HT-29 (cell line): ENCODE results near the gene TEX2. TPM values are rescaled to one million over a fixed set of nuclear protein-coding genes. Genes with fewer than 3 reads are reported as not detected.
"Not testable (repeated sequence)": the region's sequence is repeated elsewhere in the genome, so short reads cannot be mapped to it uniquely, and the experiment has no call there.

Source experiments
- DNase-seq: peaks from one replicate; pipeline ENCODE4 v3.0.0-alpha.2; 2015; ENCODE audit warnings: low spot score
- total RNA-seq: library from RNA; depleted of rRNA; stranded (reverse); fragments of >200 nt; shearing (Covaris generic); gene quantifications from 2 replicates; pipeline ENCODE4 v1.2.3, GENCODE V29; 2014

The TEX2 gene
- total RNA-seq, 1 experiment from 2014 or later: 9.8 TPM

DNA sequence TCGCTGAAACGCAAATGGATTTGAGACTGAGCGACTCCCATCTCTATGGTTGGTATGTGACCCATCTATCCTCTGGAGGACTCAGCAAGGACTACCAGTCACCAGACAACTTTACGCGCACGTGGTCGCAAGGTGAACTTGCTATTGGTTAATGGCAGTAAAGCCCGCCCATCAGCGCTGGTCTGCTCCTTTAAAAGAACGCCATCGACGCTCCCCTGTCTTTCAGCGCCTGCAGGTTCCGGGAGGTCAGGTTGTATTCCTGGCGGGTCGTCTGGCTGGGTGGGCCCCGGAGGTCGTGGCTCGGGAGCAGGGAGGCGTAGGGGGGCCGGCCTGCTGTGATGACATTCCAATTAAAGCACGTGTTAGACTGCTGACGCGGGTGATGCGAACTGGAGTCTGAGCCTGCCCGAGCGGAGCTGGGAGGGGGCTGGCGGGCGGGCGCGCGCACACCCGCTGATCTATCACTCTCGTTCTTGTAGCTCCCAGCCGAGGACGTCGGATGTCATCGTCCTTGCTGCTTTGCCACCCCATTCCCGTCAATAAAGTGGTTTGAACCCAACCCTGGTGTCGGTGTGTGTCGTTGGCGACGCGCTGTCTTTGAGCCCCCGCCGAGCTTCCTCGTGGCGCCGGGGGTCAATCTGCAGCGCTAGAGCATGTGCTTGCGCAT lies 117.2 kb downstream of the TEX2 start:
- DNase-seq: peak; percentile 99

GRCh38 chr17:64145375-64145750 lies 117.7 kb downstream of the TEX2 start:
- DNase-seq: no peak

GRCh38 chr17:64139542-64139941 lies 123.5 kb downstream of the TEX2 start:
- DNase-seq: no peak

DNA sequence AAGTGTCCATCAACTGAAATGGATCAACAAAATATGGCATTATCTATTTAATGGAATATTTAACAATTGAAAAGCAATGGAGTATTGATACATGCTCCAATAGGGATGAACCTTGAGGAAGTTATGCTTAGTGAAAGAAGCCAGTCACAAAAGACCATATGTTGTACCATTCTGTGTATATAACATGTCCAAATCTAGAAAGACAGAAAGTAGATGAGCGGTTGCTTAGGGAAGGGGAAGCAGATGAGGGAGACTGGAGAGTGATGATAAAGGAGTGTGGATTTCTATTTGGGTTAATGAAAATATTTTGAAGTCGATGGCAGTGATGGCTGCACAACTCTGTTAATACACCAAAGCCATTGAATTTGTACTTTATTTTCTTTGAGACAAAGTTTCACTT lies 124.6 kb downstream of the TEX2 start:
- DNase-seq: no peak

GRCh38 chr17:64135000-64135399 lies 128.1 kb downstream of the TEX2 start:
- no peak for DNase-seq

DNA sequence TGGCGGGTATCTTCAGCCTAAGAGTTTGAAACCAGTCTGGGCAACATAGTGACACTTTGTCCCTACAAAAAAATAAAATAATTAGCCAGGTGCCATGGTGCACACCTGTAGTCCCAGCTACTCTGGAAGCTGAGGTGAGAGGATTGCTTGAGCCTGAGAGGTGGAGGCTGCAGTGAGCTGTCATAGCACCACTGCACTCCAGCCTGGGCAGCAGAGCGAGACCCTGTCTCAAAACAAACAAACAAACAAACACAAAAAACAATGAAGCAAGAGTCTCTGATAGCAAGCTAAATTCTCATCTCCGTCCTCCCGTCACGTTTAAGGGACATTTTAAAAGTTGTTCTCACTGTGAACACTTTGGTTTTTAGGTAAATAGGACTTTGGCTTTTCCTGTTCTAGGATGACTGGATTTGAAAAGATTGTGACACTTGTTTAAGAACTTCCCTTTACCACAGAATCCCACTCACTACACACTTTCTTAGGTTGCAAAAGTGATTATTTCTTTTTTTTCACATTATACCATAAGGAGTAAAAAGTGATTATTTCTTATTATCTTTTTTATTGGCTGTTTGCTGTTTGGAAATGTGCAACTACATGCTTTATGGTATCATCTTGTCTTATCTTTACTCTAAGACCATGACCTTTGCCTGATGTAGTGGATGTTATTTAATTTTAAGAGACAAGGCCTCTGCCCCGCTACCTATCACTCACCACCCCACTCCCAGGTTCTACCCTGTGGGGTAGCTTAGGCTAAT lies 128.7 kb downstream of the TEX2 start:
- DNase-seq: no peak

GRCh38 chr17:64133546-64134215 lies 129.4 kb downstream of the TEX2 start:
- peak; percentile 86 for DNase-seq

DNA sequence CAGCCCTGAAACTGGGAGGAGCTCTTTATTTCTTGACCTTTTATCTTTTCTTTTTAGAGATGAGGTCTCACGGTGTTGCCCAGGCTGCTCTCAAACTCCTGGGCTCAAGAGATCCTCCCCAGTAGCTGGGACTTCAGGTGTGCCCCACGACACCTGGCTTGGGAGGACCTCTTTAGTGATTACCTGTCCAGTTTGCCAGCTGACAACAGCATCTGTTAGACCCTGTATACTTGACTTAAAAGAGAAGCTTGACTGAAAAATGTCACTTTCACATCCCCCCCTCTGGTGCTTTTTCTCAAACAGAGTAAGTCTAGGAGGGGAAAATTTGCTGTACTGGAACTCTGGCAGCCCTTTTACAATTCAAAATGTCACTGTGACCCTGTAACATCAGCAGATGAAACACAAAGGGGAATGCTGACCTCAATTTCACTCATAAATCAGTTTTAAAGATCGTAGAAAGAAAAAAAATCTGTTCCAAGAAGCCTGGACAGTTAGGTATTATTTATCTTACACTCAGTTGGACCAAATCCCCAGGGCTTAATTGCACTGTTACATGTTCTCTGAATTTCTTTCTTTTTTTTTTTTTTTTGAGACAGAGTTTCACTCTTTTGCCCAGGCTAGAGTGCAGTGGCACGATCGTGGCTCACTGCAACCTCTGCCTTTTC lies 131.3 kb downstream of the TEX2 start:
- no peak for DNase-seq

GRCh38 chr17:64130559-64131001 lies 132.5 kb downstream of the TEX2 start:
- DNase-seq: no peak

GRCh38 chr17:64129765-64130558 lies 133.1 kb downstream of the TEX2 start, which contains the start of gene ERN1:
Gene ERN1, minus strand, starts transcription at chr17:64130144. Its CDS starts 115 bp downstream, at chr17:64130029.
- peak; percentile 93 for DNase-seq

DNA sequence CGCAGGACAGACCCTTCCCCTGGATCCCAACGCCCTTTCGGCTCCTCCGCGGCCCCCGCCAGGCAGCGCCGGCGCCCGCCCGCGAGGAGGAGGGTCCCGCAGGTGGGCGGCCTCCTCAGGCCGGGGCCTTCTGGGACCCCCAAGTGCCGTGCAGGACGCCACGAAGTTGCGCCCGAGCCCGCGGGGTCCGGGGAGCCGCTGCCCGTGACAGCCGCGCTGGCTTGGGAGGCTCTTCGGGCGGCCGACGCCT lies 133.6 kb downstream of the TEX2 start:
- no peak for DNase-seq

DNA sequence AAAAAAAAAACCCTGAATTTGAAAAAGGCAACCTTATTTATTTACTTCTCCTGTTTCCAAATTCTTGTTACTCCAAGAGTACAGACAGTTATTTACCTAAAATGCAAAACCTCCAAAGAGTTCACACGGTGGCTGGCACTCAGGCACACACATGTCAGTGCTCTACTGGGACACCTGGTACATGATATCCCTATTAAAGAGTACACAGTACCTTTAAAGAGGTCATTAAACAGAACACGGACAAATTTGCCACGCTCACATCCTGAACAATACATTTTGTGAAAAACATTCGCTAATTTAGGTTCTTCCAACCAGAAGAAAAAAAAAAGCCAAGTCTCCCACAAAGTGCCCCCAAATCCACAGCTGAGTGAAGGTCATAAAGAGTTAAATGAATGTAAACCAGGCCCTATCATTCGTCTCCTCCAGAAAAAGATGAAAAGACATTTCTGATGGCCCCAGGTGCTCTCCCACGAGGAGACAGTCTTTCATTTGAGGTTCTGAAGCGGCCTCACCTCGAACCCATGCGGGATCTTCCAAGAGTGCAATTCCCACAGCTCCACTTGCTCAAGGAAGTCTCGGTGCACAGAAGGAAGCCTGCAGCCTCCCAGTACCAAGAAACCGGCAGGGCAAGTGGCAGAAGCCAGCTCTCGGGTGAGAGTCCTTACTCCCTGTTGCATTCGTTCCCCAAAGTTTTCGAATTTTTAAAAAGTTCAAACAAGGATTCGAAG lies 134.1 kb downstream of the TEX2 start:
- DNase-seq: peak; percentile 59

DNA sequence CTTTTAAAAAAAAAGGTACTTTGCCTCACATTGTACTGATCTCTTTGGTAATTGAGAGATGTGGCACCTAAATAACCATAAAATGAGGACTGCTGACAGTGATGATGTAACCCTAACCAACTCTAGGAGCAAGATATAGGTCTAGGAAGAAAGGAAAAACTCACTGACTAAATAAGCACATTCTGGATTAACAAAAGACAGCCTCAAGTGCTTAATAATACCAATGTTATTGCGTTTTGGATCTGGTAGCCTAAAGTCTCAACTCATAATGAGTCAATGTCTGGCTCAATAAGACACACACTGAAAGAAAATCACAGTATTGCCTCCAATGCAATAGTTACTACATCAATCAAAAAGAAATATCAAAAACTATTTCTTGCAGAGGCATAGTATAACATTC lies 136.1 kb downstream of the TEX2 start:
- DNase-seq: no peak

- no peak for DNase-seq
Measured at GRCh38 chr17:64125937-64126336, 137.1 kb downstream of the TEX2 start.

GRCh38 chr17:64124609-64125008 lies 138.5 kb downstream of the TEX2 start:
- DNase-seq: no peak

DNA sequence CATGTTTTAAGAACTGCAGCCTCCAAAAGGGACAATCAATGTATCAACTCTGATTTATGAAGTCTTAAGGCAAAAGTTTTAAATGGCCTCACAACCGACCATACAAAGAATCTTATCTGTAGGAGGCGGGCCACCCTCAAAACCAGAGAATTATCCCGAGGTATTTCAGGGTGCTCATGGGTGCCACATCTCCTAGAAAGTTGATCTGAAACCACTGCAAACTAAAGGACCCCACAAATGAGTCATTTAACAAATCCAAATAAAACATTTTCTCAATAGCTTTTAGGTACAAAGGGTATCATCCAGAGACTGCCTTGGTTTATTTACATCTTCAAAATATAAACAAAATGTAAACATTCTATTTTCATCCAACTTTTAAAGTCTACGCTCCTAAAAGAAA lies 139.9 kb downstream of the TEX2 start:
- no peak for DNase-seq

DNA sequence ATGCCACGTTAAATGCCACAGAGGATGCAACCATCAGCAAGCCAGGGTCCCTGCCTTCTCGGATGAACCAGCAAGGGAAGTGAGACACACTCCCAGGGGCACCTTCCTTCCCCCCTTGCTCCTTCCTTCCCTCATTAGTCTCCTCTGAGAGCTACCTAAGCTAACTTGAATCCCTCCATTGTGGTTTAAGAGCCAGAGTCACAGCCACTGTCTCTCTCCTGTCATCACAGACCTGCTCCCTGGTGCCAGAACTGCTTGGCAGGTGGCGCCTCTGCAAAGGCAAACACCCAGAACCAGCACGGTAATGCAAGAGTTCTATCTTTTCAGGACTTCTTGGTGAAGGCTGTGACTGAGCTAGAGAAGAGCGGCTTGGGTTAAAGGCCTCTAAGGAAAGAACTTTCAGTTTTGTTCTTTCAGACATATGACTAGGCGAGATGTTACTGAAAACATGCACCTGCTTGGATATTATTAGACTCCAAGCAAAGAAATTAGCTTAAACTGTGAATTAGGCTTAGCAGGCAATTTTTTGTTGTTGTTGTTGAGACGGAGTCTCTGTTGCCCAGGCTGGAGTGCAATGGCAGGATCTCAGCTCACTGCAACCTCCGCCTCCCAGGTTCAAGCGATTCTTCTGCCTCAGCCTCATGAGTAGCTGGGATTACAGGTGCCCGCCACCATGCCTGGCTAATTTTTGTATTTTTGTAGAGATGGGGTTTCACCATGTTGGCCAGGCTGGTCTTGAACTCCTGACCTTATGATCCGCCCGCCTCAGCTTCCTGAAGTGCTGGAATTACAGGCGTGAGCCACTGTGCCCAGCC lies 141.9 kb downstream of the TEX2 start:
- DNase-seq: not testable (repeated sequence)

DNA sequence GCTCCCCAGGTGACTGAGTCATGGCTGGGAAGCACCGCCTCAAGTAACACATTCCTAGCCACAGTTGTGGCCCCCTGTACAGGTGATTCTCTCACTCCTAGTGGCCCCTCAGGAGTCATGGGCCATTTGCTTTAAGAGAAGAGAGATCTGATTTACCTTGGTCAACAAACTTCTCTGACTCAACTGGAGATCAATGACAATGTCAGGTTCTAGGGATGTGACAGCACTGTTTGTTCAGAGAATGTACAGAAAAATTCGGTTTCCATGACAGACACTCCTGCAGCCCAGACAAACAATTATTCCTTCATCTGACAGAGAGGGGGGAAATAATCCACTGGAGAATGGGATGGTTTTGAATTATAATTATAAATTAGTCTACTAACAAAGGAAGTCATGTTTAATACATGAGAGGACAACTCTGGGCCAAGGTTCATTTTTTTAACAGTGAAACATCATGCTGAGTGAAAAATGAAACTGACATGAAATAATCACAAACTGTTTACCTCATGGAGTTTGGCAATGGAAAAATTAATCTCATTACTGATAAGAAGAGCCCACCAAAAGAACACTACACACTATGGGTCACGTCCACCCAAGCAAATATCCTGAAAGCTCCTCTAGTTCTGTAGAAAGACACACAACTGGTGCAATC lies 142.8 kb downstream of the TEX2 start:
- no peak for DNase-seq
